Liver (tissue), 9 donors: ENCODE data around the gene NRF1. TPM values are rescaled to one million over a fixed set of nuclear protein-coding genes. Genes with fewer than 3 reads are reported as not detected.
"Not testable (repeated sequence)": the region's sequence is repeated elsewhere in the genome, so short reads cannot be mapped to it uniquely, and the experiment has no call there.

Source experiments
- DNase-seq: peaks from one replicate; pipeline ENCODE4 v3.0.0-alpha.2; 2017; ENCODE audit warnings: low spot score
- H3K27ac ChIP-seq, 2 donors: one replicate each; pipeline ENCODE4 v1.7.0; 2013; ENCODE audit warnings: inconsistent platforms in 2 of 2, low read length in 2 of 2, control low read depth in 1 of 2, low read depth in 1 of 2, mild to moderate bottlenecking in 1 of 2
- H3K27me3 ChIP-seq, 4 donors: one replicate each; pipeline versions ENCODE4 v1.6.1 to v1.7.0; 2013; ENCODE audit warnings: low read length in 3 of 4, inconsistent platforms in 1 of 4, mild to moderate bottlenecking in 1 of 4, moderate library complexity in 1 of 4; ENCODE audit not compliant: control insufficient read depth in 4 of 4, insufficient read depth in 4 of 4
- H3K36me3 ChIP-seq, 4 donors: one replicate each; pipeline versions ENCODE4 v1.6.1 to v1.7.0; 2013; ENCODE audit warnings: low read length in 3 of 4, mild to moderate bottlenecking in 3 of 4, low read depth in 1 of 4, moderate library complexity in 1 of 4; ENCODE audit not compliant: control insufficient read depth in 4 of 4, insufficient read depth in 3 of 4
- H3K4me1 ChIP-seq, 4 donors: one replicate each; pipeline versions ENCODE4 v1.6.1 to v1.7.0; 2013; ENCODE audit warnings: low read length in 3 of 4, mild to moderate bottlenecking in 3 of 4, moderate library complexity in 1 of 4; ENCODE audit not compliant: control insufficient read depth in 4 of 4, insufficient read depth in 4 of 4
- H3K4me3 ChIP-seq, 3 donors: one replicate each; pipeline versions ENCODE4 v1.6.1 to v1.7.0; 2013; ENCODE audit warnings: low read length in 3 of 3, control low read depth in 1 of 3, low read depth in 1 of 3, mild to moderate bottlenecking in 1 of 3
- H3K9ac ChIP-seq, 2 donors: one replicate each; pipeline ENCODE4 v1.7.0; 2013; ENCODE audit warnings: low read length in 2 of 2, mild to moderate bottlenecking in 2 of 2, moderate library complexity in 2 of 2, control low read depth in 1 of 2, low read depth in 1 of 2
- H3K9me3 ChIP-seq, 4 donors: one replicate each; pipeline versions ENCODE4 v1.6.1 to v1.7.0; 2013; ENCODE audit warnings: low read length in 3 of 4; ENCODE audit not compliant: control insufficient read depth in 4 of 4
- FOXA1 ChIP-seq: IDR thresholded peaks from 2 replicates; pipeline ENCODE4 v1.6.1; 2016; ENCODE audit warnings: antibody characterized with exemption
- GABPA ChIP-seq, 2 donors: IDR thresholded peaks in 1 of 2; conservative IDR thresholded peaks in 1 of 2; 2 replicates each; pipeline ENCODE4 v1.6.1; 2016; ENCODE audit warnings: antibody characterized with exemption in 2 of 2, mild to moderate bottlenecking in 1 of 2, moderate library complexity in 1 of 2
- HNF4G ChIP-seq: IDR thresholded peaks from 2 replicates; pipeline ENCODE4 v1.6.1; 2016; ENCODE audit warnings: antibody characterized with exemption
- JUND ChIP-seq, 2 donors: IDR thresholded peaks; 2 replicates each; pipeline ENCODE4 v1.6.1; 2016; ENCODE audit warnings: antibody characterized with exemption in 2 of 2
- MAX ChIP-seq: IDR thresholded peaks from 2 replicates; pipeline ENCODE4 v1.6.1; 2016; ENCODE audit warnings: antibody characterized with exemption
- NR2F2 ChIP-seq: IDR thresholded peaks from 2 replicates; pipeline ENCODE4 v1.6.1; 2016; ENCODE audit warnings: antibody characterized with exemption
- RAD21 ChIP-seq, 2 donors: IDR thresholded peaks; 2 replicates each; pipeline ENCODE4 v1.6.1; 2016; ENCODE audit warnings: antibody characterized with exemption in 2 of 2, mild to moderate bottlenecking in 2 of 2
- REST ChIP-seq: IDR thresholded peaks from 2 replicates; pipeline ENCODE4 v1.6.1; 2016; ENCODE audit warnings: antibody characterized with exemption, mild to moderate bottlenecking
- RXRA ChIP-seq, 2 donors: IDR thresholded peaks; 2 replicates each; pipeline ENCODE4 v1.6.1; 2017 to 2018; ENCODE audit warnings: antibody characterized with exemption in 2 of 2, mild to moderate bottlenecking in 1 of 2
- SP1 ChIP-seq: IDR thresholded peaks from 2 replicates; pipeline ENCODE4 v1.6.1; 2018; ENCODE audit warnings: antibody characterized with exemption, mild to moderate bottlenecking
- TAF1 ChIP-seq: conservative IDR thresholded peaks from 2 replicates; pipeline ENCODE4 v1.6.1; 2016; ENCODE audit warnings: antibody characterized with exemption, mild to moderate bottlenecking
- ZBTB33 ChIP-seq: IDR thresholded peaks from 2 replicates; pipeline ENCODE4 v1.6.1; 2016; ENCODE audit warnings: antibody characterized with exemption
- WGBS: extraction: QIAGEN DNeasy Blood & Tissue Kit; methylation state at CpG from one replicate; pipeline ENCODE4 v1.1.7; 2013; 5-methylcytosine and 5-hydroxymethylcytosine counted together
- polyA plus RNA-seq, 2 donors: library from polyadenylated mRNA; stranded (reverse) in 1 of 2; unstranded in 1 of 2; fragments of 200-250 nt in 1 of 2; fragments of >200 nt in 1 of 2; fragmentation: Nextera tagmentation in 1 of 2; extraction: Ambion mirVana in 1 of 2; gene quantifications; one replicate each; pipeline versions ENCODE4 v1.2.1 to v1.2.3, GENCODE V29; 2013 to 2015
- total RNA-seq, 2 donors: library from RNA; depleted of rRNA; stranded (reverse); fragments of >200 nt; gene quantifications; one replicate each; pipeline ENCODE4 v1.2.3, GENCODE V29; 2014
- donor health status: healthy.
- donor health status: healthy.
- donor health status: healthy.
- donor health status: healthy.
- donor health status: healthy.

Gene NRF1
- total and polyA plus RNA-seq, 4 donors = 1.3 to 14.8 (median 5.3) TPM

- no peak for TF ChIP-seq NR2F2
- no peak for TF ChIP-seq FOXA1
These were observed 178.6 kb downstream of the NRF1 start (continued) for GRCh38 chr7:129790136-129790535.

- WGBS = 75% methylated on average over 9 of the region's 9 CpGs
- no peak for TF ChIP-seq FOXA1
- no peak for TF ChIP-seq TAF1
- no peak for TF ChIP-seq HNF4G
- no peak for TF ChIP-seq RAD21 (IDR thresholded peaks at IDR 0.05)
- TF ChIP-seq NR2F2 = no peak
- TF ChIP-seq ZBTB33 = no peak
- TF ChIP-seq SP1 = no peak
- TF ChIP-seq GABPA (IDR thresholded peaks at IDR 0.05 in 1 of 2, conservative IDR thresholded peaks at IDR 0.05 in 1 of 2) = no peak
- no peak for TF ChIP-seq RXRA (IDR thresholded peaks at IDR 0.05)
- Histone ChIP-seq H3K9me3 (no peaks in the 10 kb centered on the region), H3K27me3 (no peaks in the 10 kb centered on the region), H3K9ac (no peak overlapping the region), H3K4me1 (no peaks in the 10 kb centered on the region), H3K4me3 (no peak overlapping the region), H3K36me3 (no peaks in the 10 kb centered on the region), H3K27ac (no peak overlapping the region)
- no peak for DNase-seq
These were observed 181.2 kb downstream of the NRF1 start for GRCh38 chr7:129792721-129793120.

- no peak for DNase-seq
- Histone ChIP-seq H3K36me3 (no peaks in the 10 kb centered on the region), H3K9me3 (no peaks in the 10 kb centered on the region), H3K27ac (no peak overlapping the region), H3K4me3 (no peak overlapping the region), H3K27me3 (no peaks in the 10 kb centered on the region), H3K4me1 (no peaks in the 10 kb centered on the region), H3K9ac (no peak overlapping the region)
- TF ChIP-seq NR2F2 (no peak), MAX (no peak), FOXA1 (no peak), REST (no peak), JUND (IDR thresholded peaks at IDR 0.05) (no peak), RXRA (IDR thresholded peaks at IDR 0.05) (no peak), RAD21 (IDR thresholded peaks at IDR 0.05) (no peak)
- WGBS = 79% methylated on average over 9 of the region's 9 CpGs
These were observed 182.2 kb downstream of the NRF1 start for GRCh38 chr7:129793506-129794310.

- 91% methylated on average over 9 of the region's 9 CpGs for WGBS
- not testable (repeated sequence) for DNase-seq, H3K9me3 ChIP-seq, H3K9ac ChIP-seq, H3K27ac ChIP-seq, H3K27me3 ChIP-seq, H3K4me1 ChIP-seq, H3K36me3 ChIP-seq, H3K4me3 ChIP-seq
These were observed 182.9 kb downstream of the NRF1 start for GRCh38 chr7:129794461-129794860.
